NB4 (cell line): ENCODE measurements around the gene SVOP.

Source experiments
- CTCF ChIP-seq: IDR thresholded peaks from one replicate; pipeline ENCODE4 v1.5.1; 2012; ENCODE audit warnings: low read depth, low read length
- POLR2A ChIP-seq: IDR thresholded peaks from 2 replicates; pipeline ENCODE4 v1.6.1; 2011; ENCODE audit warnings: mild to moderate bottlenecking; ENCODE audit not compliant: insufficient read length; ENCODE audit errors: extremely low read depth

- TF ChIP-seq CTCF (no peak), POLR2A (no peak)
Observed at GRCh38 chr12:109044241-109044640, 23.4 kb upstream of the SVOP start.
